B cell (primary cell): Measurements from ENCODE around the gene OSTF1. TPM values are rescaled to one million over a fixed set of nuclear protein-coding genes. Genes with fewer than 3 reads are reported as not detected.

Experiments used
- ATAC-seq: fragments of 200-7000 bp; cut with Tn5 transposase; one replicate; pipeline ENCODE4 v1.10.0; 2021; ENCODE audit warnings: low read depth, mild to moderate bottlenecking, moderate number of reproducible peaks, moderate library complexity
- CTCF ChIA-PET: fragments of 350-600 bp; sonication (Branson Sonifier 250); formaldehyde crosslinking; loops from one replicate; lab custom pipeline; 2021; ENCODE audit warnings: antibody characterized with exemption, inconsistent platforms; lab: Charles Lee
- POLR2A ChIA-PET: fragments of 350-600 bp; sonication (Branson Sonifier 250); formaldehyde crosslinking; loops from one replicate; lab custom pipeline; 2021; ENCODE audit warnings: antibody characterized with exemption; lab: Charles Lee
- DNase-seq: peaks from one replicate; pipeline ENCODE4 v3.0.0; 2013
- H2AFZ ChIP-seq: 2 replicates; pipeline ENCODE4 v1.6.1; 2012; ENCODE audit warnings: mild to moderate bottlenecking, low read depth, low read length; ENCODE audit not compliant: insufficient read depth, poor library complexity, severe bottlenecking
- H3K27ac ChIP-seq, 2 donors: 1 replicate in 1 of 2; 2 replicates in 1 of 2; pipeline ENCODE4 v1.5.1; 2012 to 2013; ENCODE audit warnings: low read length in 2 of 2, mild to moderate bottlenecking in 2 of 2, moderate library complexity in 1 of 2
- H3K27me3 ChIP-seq, 4 experiments: fragments of 200-600 bp in 1 of 4; sonication (generic) in 1 of 4; replicated peaks in 1 of 4; 1 replicate in 2 of 4; 2 replicates in 2 of 4; pipeline versions ENCODE4 v1.6.1 to v1.7.0; 2013 to 2016; ENCODE audit warnings: low read length in 3 of 4, mild to moderate bottlenecking in 2 of 4, mixed read lengths in 1 of 4, moderate library complexity in 1 of 4; ENCODE audit not compliant: insufficient read depth in 4 of 4, control insufficient read depth in 3 of 4; ENCODE audit errors: control extremely low read depth in 1 of 4
- H3K36me3 ChIP-seq, 2 experiments: replicated peaks in 1 of 2; 1 replicate in 1 of 2; 2 replicates in 1 of 2; pipeline versions ENCODE4 v1.6.1 to v1.7.1; 2013; ENCODE audit warnings: low read length in 1 of 2; ENCODE audit not compliant: insufficient read depth in 2 of 2, control insufficient read depth in 1 of 2; ENCODE audit errors: control extremely low read depth in 1 of 2, extremely low read depth in 1 of 2
- H3K4me1 ChIP-seq, 2 donors: fragments of 200-600 bp in 1 of 2; sonication (generic) in 1 of 2; 1 replicate in 1 of 2; 2 replicates in 1 of 2; pipeline versions ENCODE4 v1.5.1 to v1.6.1; 2013 to 2017; ENCODE audit warnings: low read length in 2 of 2; ENCODE audit not compliant: control insufficient read depth in 2 of 2, insufficient read depth in 2 of 2
- H3K4me2 ChIP-seq: replicated peaks from 2 replicates; pipeline ENCODE3; 2012; ENCODE audit warnings: mild to moderate bottlenecking, low read depth, low read length; ENCODE audit not compliant: poor library complexity, severe bottlenecking
- H3K4me3 ChIP-seq, 5 experiments: fragments of 200-600 bp in 1 of 5; sonication (generic) in 1 of 5; 1 replicate in 3 of 5; 2 replicates in 2 of 5; pipeline versions ENCODE4 v1.5.1 to v1.7.0; 2011 to 2016; ENCODE audit warnings: low read length in 4 of 5, mild to moderate bottlenecking in 4 of 5, low read depth in 2 of 5, control low read depth in 1 of 5, moderate library complexity in 1 of 5; ENCODE audit not compliant: insufficient read depth in 1 of 5; ENCODE audit errors: control extremely low read depth in 1 of 5, extremely low read depth in 1 of 5
- H3K79me2 ChIP-seq: fragments of 200-600 bp; sonication (generic); one replicate; pipeline ENCODE4 v1.6.0; 2016; ENCODE audit warnings: low read length; ENCODE audit not compliant: control insufficient read depth, insufficient read depth
- H3K9ac ChIP-seq: fragments of 200-600 bp; sonication (generic); 2 replicates; pipeline ENCODE4 v1.6.1; 2017; ENCODE audit warnings: mild to moderate bottlenecking, low read length, moderate library complexity
- H3K9me3 ChIP-seq, 3 donors: one replicate each; pipeline versions ENCODE4 v1.6.1 to v1.7.1; 2013; ENCODE audit warnings: low read length in 2 of 3; ENCODE audit not compliant: control insufficient read depth in 2 of 3, insufficient read depth in 1 of 3; ENCODE audit errors: control extremely low read depth in 1 of 3
- H4K20me1 ChIP-seq: 2 replicates; pipeline ENCODE4 v1.6.0; 2012; ENCODE audit warnings: mild to moderate bottlenecking, low read length; ENCODE audit not compliant: insufficient read depth, control insufficient read depth, poor library complexity, severe bottlenecking
- H3K27ac Mint-ChIP-seq: one replicate; pipeline ENCODE4 v1.8.0; 2021; ENCODE audit warnings: mixed read lengths
- H3K27me3 Mint-ChIP-seq: one replicate; pipeline ENCODE4 v1.8.0; 2021; ENCODE audit warnings: mixed read lengths
- H3K4me1 Mint-ChIP-seq: one replicate; pipeline ENCODE4 v1.8.0; 2021; ENCODE audit warnings: mixed read lengths
- H3K4me3 Mint-ChIP-seq: one replicate; pipeline ENCODE4 v1.8.0; 2021; ENCODE audit warnings: mixed read lengths
- H3K9me3 Mint-ChIP-seq: one replicate; pipeline ENCODE4 v1.8.0; 2022; ENCODE audit warnings: mixed read lengths; ENCODE audit not compliant: insufficient read depth
- CTCF ChIP-seq: fragments of 200-600 bp; IDR thresholded peaks from one replicate; pipeline ENCODE4 v1.8.0; 2022; ENCODE audit warnings: antibody characterized with exemption, mild to moderate bottlenecking
- EZH2 ChIP-seq: IDR thresholded peaks from 2 replicates; pipeline ENCODE4 v1.6.1; 2012; ENCODE audit warnings: borderline replicate concordance, low read depth, mild to moderate bottlenecking, moderate library complexity, low read length; ENCODE audit not compliant: insufficient read depth, poor library complexity, severe bottlenecking
- WGBS: methylation state at CpG from one replicate; pipeline ENCODE4 v1.1.5; 2013; ENCODE audit warnings: missing lambda C conversion rate; ENCODE audit not compliant: insufficient coverage; 5-methylcytosine and 5-hydroxymethylcytosine counted together
- intact Hi-C: fragments of 100-400 bp; cut with micrococcal nuclease; formaldehyde crosslinking; loops from one replicate; pipeline ENCODE4 v1.10.0; 2022
- polyA plus RNA-seq: library from polyadenylated mRNA; depleted of rRNA; stranded (reverse); fragments of >200 nt; gene quantifications from 2 replicates; pipeline ENCODE4 v1.2.3, GENCODE V29; 2012
- total RNA-seq, 2 donors: library from RNA; stranded (reverse); fragments of 120-200 nt in 1 of 2; gene quantifications; 1 replicate in 1 of 2; 2 replicates in 1 of 2; pipeline versions ENCODE4 v1.2.3 to v1.2.4, GENCODE V29; 2013 to 2022

The OSTF1 gene
- total and polyA plus RNA-seq, 2 donors (not counting 1 experiment from before 2014, with no cell fraction given), result 33.8 to 62.0 TPM

- no peaks in the 10 kb centered on the region for H3K79me2 ChIP-seq
- Mint-ChIP-seq H3K4me1 (peaks cover 3% of the 10 kb centered on the region), H3K9me3 (no peaks in the 10 kb centered on the region), H3K27me3 (no peaks in the 10 kb centered on the region), H3K27ac (no peak overlapping the region), H3K4me3 (no peak overlapping the region)
- ChIA-PET CTCF (interaction anchor here (1.0 kb wide), 1 partner anchor 408 kb away, joined by 3 read pairs; no protein-coding TSS in a partner anchor), POLR2A (no interaction called here)
- intact Hi-C loops, result no loop called here
- H3K9ac ChIP-seq, result no peak overlapping the region
- H3K36me3 ChIP-seq, result peaks cover 0 to 5% of the 10 kb centered on the region in 2 experiments
- no peak for ATAC-seq
- no peak overlapping the region for H3K4me3 ChIP-seq
- H3K4me2 ChIP-seq, result no peak overlapping the region
- no peaks in the 10 kb centered on the region for H3K27me3 ChIP-seq
- WGBS, result 93% methylated on average over 1 of the region's 1 CpG
- no peak overlapping the region for H3K27ac ChIP-seq
- H3K4me1 ChIP-seq, result no peaks in the 10 kb centered on the region
- H3K9me3 ChIP-seq, result no peaks in the 10 kb centered on the region
- no peak for TF ChIP-seq EZH2
- TF ChIP-seq CTCF, result no peak
- no peaks in the 10 kb centered on the region for H4K20me1 ChIP-seq
- DNase-seq, result no peak
- no peak overlapping the region for H2AFZ ChIP-seq
These were observed 93.4 kb downstream of the OSTF1 start for GRCh38 chr9:75181750-75182149.

GRCh38 chr9:75183306-75183705, 95.0 kb downstream of the OSTF1 start:
- Mint-ChIP-seq H3K4me3 (no peak overlapping the region), H3K9me3 (no peaks in the 10 kb centered on the region), H3K4me1 (peaks cover 3% of the 10 kb centered on the region), H3K27ac (no peak overlapping the region), H3K27me3 (no peaks in the 10 kb centered on the region)
- WGBS, result 92% methylated on average over 5 of the region's 9 CpGs
- H3K4me3 ChIP-seq, result no peak overlapping the region
- ChIA-PET CTCF (interaction anchor here (1.2 kb wide), 1 partner anchor 38 kb away, joined by 3 read pairs; no protein-coding TSS in a partner anchor), POLR2A (no interaction called here)
- H3K36me3 ChIP-seq, result peaks cover 0 to 5% of the 10 kb centered on the region in 2 experiments
- no peak for DNase-seq
- no peaks in the 10 kb centered on the region for H4K20me1 ChIP-seq
- H3K27me3 ChIP-seq, result no peaks in the 10 kb centered on the region
- no peaks in the 10 kb centered on the region for H3K4me1 ChIP-seq
- H3K27ac ChIP-seq, result no peak overlapping the region
- H3K79me2 ChIP-seq, result no peaks in the 10 kb centered on the region
- no peak overlapping the region for H3K4me2 ChIP-seq
- no peak for ATAC-seq
- H2AFZ ChIP-seq, result no peak overlapping the region
- H3K9ac ChIP-seq, result no peak overlapping the region
- no peaks in the 10 kb centered on the region for H3K9me3 ChIP-seq
- intact Hi-C loops, result no loop called here
- TF ChIP-seq CTCF (no peak), EZH2 (no peak)
